ENCODE measurements around the gene ELAVL1. TPM values are rescaled to one million over a fixed set of nuclear protein-coding genes. Genes with fewer than 3 reads are reported as not detected.

Gene ELAVL1
- total and polyA plus RNA-seq, 9 of the 15 experiments (the other 6 are each of a cell fraction or from before 2014, with no cell fraction given): 4.3 to 172 (median 69.2) TPM

- WGBS (ENCODE audit: insufficient coverage, low coverage, missing lambda C conversion rate): 86% methylated on average over 20 of the region's 32 CpGs
- TF ChIP-seq NR2F6 (CRISPR knock-in tag; IDR thresholded peaks at IDR 0.05) (no peak), KDM2B (CRISPR knock-in tag; IDR thresholded peaks at IDR 0.05) (no peak), LEF1 (IDR thresholded peaks at IDR 0.05) (no peak), TARDBP (IDR thresholded peaks at IDR 0.05) (no peak), SIX5 (IDR thresholded peaks at IDR 0.05; ENCODE audit: borderline replicate concordance in 1 of 2, insufficient read depth in 1 of 2, low read depth in 1 of 2, low read length in 2 of 2) (no peak), NR2C2 (CRISPR knock-in tag; IDR thresholded peaks at IDR 0.05) (no peak), NR2C2 (tag; IDR thresholded peaks at IDR 0.05) (no peak), RUNX1 (IDR thresholded peaks at IDR 0.05; ENCODE audit: low read depth) (no peak)
- Histone ChIP-seq H3K36me3 (ENCODE audit: control insufficient read depth, insufficient read depth, low read length) (peaks cover 84% of the 10 kb centered on the region; the same call in 2 of the 3 replicates), H4K20me1 (replicated peaks; ENCODE audit: control insufficient read depth, insufficient read depth, low read length) (peaks cover 14% of the 10 kb centered on the region), H3K4me3 (no peak overlapping the region), H3K4me1 (replicated peaks in 1 of 2; ENCODE audit: control insufficient read depth in 2 of 2, insufficient read depth in 2 of 2, low read length in 2 of 2) (peaks cover 0 to 56% of the 10 kb centered on the region in 2 experiments; a peak in 3 of 5 replicates), H2AFZ (ENCODE audit: low read depth, low read length) (no peak overlapping the region), H3K27me3 (ENCODE audit: control insufficient read depth in 2 of 2, insufficient read depth in 2 of 2, low read length in 2 of 2) (no peaks in the 10 kb centered on the region), H3K9me3 (replicated peaks; ENCODE audit: control insufficient read depth, insufficient read depth, low read depth, low read length) (no peaks in the 10 kb centered on the region), H3K27ac (ENCODE audit: extremely low read depth, low read depth, low read length) (no peak overlapping the region), H3K9ac (ENCODE audit: insufficient read depth in 1 of 2, low read depth in 2 of 2, low read length in 2 of 2) (no peak overlapping the region; a peak in 1 of 4 replicates), H3K79me2 (ENCODE audit: control insufficient read depth, insufficient read depth, low read length) (peaks cover 2% of the 10 kb centered on the region; the same call in 1 of the 3 replicates), H3K4me2 (ENCODE audit: insufficient read depth, low read length) (no peak overlapping the region), H3K9me1 (ENCODE audit: control insufficient read depth, insufficient read depth, low read length) (no peaks in the 10 kb centered on the region)
- ATAC-seq (no peak), DNase-seq (ENCODE audit: extremely low read depth in 1 of 4, low spot score in 3 of 4) (no peak), FAIRE-seq (no peak)
- in situ Hi-C loops (cut with MboI): no loop called here
- intact Hi-C loops (cut with micrococcal nuclease): no loop called here
- ChIA-PET CTCF (ENCODE audit: low intra/inter-chr PET ratio) (no interaction called here), POLR2A (interaction anchor here (1.1 to 3.3 kb wide), 2 partner anchors 10 to 11 kb away, joined by 4 to 27 read pairs; partner anchors contain the start of gene TIMM44)
- BruUV-seq (replicated peaks): no TSS peak
Observed at GRCh38 chr19:7932276-7932929, 73.0 kb downstream of the ELAVL1 start.
